ENCODE results near the gene HSPH1. TPM values are rescaled to one million over a fixed set of nuclear protein-coding genes. Genes with fewer than 3 reads are reported as not detected.

HSPH1 gene
- total and polyA plus RNA-seq, 2 of the 13 experiments (the other 11 are each of a cell fraction or from before 2014, with no cell fraction given), result 13.0 to 62.9 TPM

- no peak for TF ChIP-seq ZNF280D (CRISPR knock-in tag; IDR thresholded peaks at IDR 0.05)
- no peak for TF ChIP-seq KLF13 (CRISPR knock-in tag; IDR thresholded peaks at IDR 0.05)
- peak; percentile 67; the same call in 1 of the 2 replicates for TF ChIP-seq ATF7-NPFF (CRISPR knock-in tag; IDR thresholded peaks at IDR 0.05; ENCODE audit: low read depth)
- no peak for TF ChIP-seq JDP2 (CRISPR knock-in tag; IDR thresholded peaks at IDR 0.05; ENCODE audit: borderline replicate concordance)
- no peak for TF ChIP-seq BRF2 (CRISPR knock-in tag; IDR thresholded peaks at IDR 0.05)
- no peak for TF ChIP-seq ZNF879 (CRISPR knock-in tag; IDR thresholded peaks at IDR 0.05)
- peak; percentile 89 for TF ChIP-seq RBFOX2 (IDR thresholded peaks at IDR 0.05; ENCODE audit: low read depth, low read length)
- peak; percentile 58; the same call in 1 of the 2 replicates for TF ChIP-seq HIVEP1 (CRISPR knock-in tag; IDR thresholded peaks at IDR 0.05)
- no peak for TF ChIP-seq CC2D1A (CRISPR knock-in tag; IDR thresholded peaks at IDR 0.05)
- TF ChIP-seq MTA3 (CRISPR knock-in tag; IDR thresholded peaks at IDR 0.05), result no peak
- TF ChIP-seq POLR2AphosphoS2 (IDR thresholded peaks at IDR 0.05; ENCODE audit: low read depth, low read length), result no peak
- peak; percentile 79 for TF ChIP-seq ZFX (CRISPR knock-in tag; IDR thresholded peaks at IDR 0.05; ENCODE audit: low read depth)
- no peak for TF ChIP-seq ZNF281 (CRISPR knock-in tag; IDR thresholded peaks at IDR 0.05; ENCODE audit: borderline replicate concordance)
- no peak for TF ChIP-seq ZNF570 (CRISPR knock-in tag; IDR thresholded peaks at IDR 0.05; ENCODE audit: borderline replicate concordance)
- peak; percentile 66 for TF ChIP-seq ZNF263 (CRISPR knock-in tag; IDR thresholded peaks at IDR 0.05)
- no peak; the same call in 1 of the 2 replicates for TF ChIP-seq FOXA3 (CRISPR knock-in tag; IDR thresholded peaks at IDR 0.05)
- no peak for TF ChIP-seq ZNF235 (CRISPR knock-in tag; IDR thresholded peaks at IDR 0.05; ENCODE audit: borderline replicate concordance)
- TF ChIP-seq NPAS2 (CRISPR knock-in tag; IDR thresholded peaks at IDR 0.05; ENCODE audit: borderline replicate concordance), result no peak
- TF ChIP-seq ATF7 (IDR thresholded peaks at IDR 0.05), result no peak
- no peak for TF ChIP-seq ATF7 (CRISPR knock-in tag; IDR thresholded peaks at IDR 0.05)
- no peak for TF ChIP-seq CEBPB (IDR thresholded peaks at IDR 0.05; ENCODE audit: borderline replicate concordance, low read depth, low read length)
- no peak for TF ChIP-seq ZNF446 (CRISPR knock-in tag; IDR thresholded peaks at IDR 0.05)
- TF ChIP-seq TOE1 (CRISPR knock-in tag; IDR thresholded peaks at IDR 0.05), result no peak
- TF ChIP-seq JUNB (CRISPR knock-in tag; IDR thresholded peaks at IDR 0.05; ENCODE audit: borderline replicate concordance), result no peak
- no peak for TF ChIP-seq ZNF550 (CRISPR knock-in tag; IDR thresholded peaks at IDR 0.05; ENCODE audit: borderline replicate concordance)
- TF ChIP-seq GFI1 (CRISPR knock-in tag; IDR thresholded peaks at IDR 0.05; ENCODE audit: borderline replicate concordance), result no peak
Observed at GRCh38 chr13:31161557-31162150, at the start of gene HSPH1 (continued).

All from HepG2 (cell line).